ENCODE data around the gene RAE1. TPM values are rescaled to one million over a fixed set of nuclear protein-coding genes. Genes with fewer than 3 reads are reported as not detected.

Gene RAE1
- 23.1 TPM for polyA plus RNA-seq (2013, experiment 1 of 2)
- 22.9 TPM for polyA plus RNA-seq (2013, experiment 2 of 2)

GRCh38 chr20:57351042-57351783 lies at the start of gene RAE1:
TSS of gene RAE1 (plus strand) at chr20:57351255. CDS start at chr20:57354039, 2,784 bp downstream.
- H3K79me2 ChIP-seq (ENCODE audit: control insufficient read depth, insufficient read depth, low read length), result peaks cover 26% of the 10 kb centered on the region
- H2BK5ac ChIP-seq (ENCODE audit: low read length), result no peak within 1 kb of the TSS
- peak within 1 kb of the TSS; percentile 25 for H3K27ac ChIP-seq (ENCODE audit: low read depth, low read length)
- peak within 1 kb of the TSS; percentile 95 for H4K8ac ChIP-seq (ENCODE audit: low read depth, low read length)
- no peak within 1 kb of the TSS for H3K23ac ChIP-seq (ENCODE audit: low read length)
- H3K4me3 ChIP-seq (ENCODE audit: low read length), result peak within 1 kb of the TSS; percentile 99
- no peak within 1 kb of the TSS for H2BK120ac ChIP-seq (ENCODE audit: low read depth, low read length)
- peak within 1 kb of the TSS; percentile 92 for H3K18ac ChIP-seq (ENCODE audit: low read length)
- no peak within 1 kb of the TSS for H2BK15ac ChIP-seq (replicated peaks; ENCODE audit: low read depth)
- H3K56ac ChIP-seq (ENCODE audit: low read length), result peak within 1 kb of the TSS; percentile 98
- peaks cover 3% of the 10 kb centered on the region for H3K36me3 ChIP-seq (ENCODE audit: control insufficient read depth, insufficient read depth, low read length)
- peak within 1 kb of the TSS; percentile 78 for H3K4ac ChIP-seq (ENCODE audit: low read depth, low read length)
- H3K27me3 ChIP-seq (ENCODE audit: insufficient read depth, low read length, poor library complexity), result no peaks in the 10 kb centered on the region
- H3K9ac ChIP-seq (ENCODE audit: low read length), result peak within 1 kb of the TSS; percentile 94
- no peak within 1 kb of the TSS for H4K5ac ChIP-seq (ENCODE audit: low read length)
- H3K4me2 ChIP-seq (ENCODE audit: low read length), result peak within 1 kb of the TSS; percentile 98
- peaks cover 4% of the 10 kb centered on the region for H3K4me1 ChIP-seq (ENCODE audit: control insufficient read depth, low read depth, low read length)
- peaks cover 18% of the 10 kb centered on the region for H3K79me1 ChIP-seq (ENCODE audit: low read length)
- peak; percentile 97 for DNase-seq
- no CpG with 5 or more reads among the region's 64 CpGs for WGBS (ENCODE audit: extremely low coverage, insufficient coverage, low lambda C conversion rate)
- H2AK5ac ChIP-seq (ENCODE audit: low read length), result no peak within 1 kb of the TSS

- H3K4ac ChIP-seq (ENCODE audit: low read depth, low read length), result no peak overlapping the region
- no CpG with 5 or more reads among the region's 5 CpGs for WGBS (ENCODE audit: extremely low coverage, insufficient coverage, low lambda C conversion rate)
- no peaks in the 10 kb centered on the region for H3K27me3 ChIP-seq (ENCODE audit: insufficient read depth, low read length, poor library complexity)
- H4K5ac ChIP-seq (ENCODE audit: low read length), result no peak overlapping the region
- H2BK5ac ChIP-seq (ENCODE audit: low read length), result no peak overlapping the region
- H2BK15ac ChIP-seq (replicated peaks; ENCODE audit: low read depth), result no peak overlapping the region
- H3K9ac ChIP-seq (ENCODE audit: low read length), result no peak overlapping the region
- no peaks in the 10 kb centered on the region for H3K79me2 ChIP-seq (ENCODE audit: control insufficient read depth, insufficient read depth, low read length)
- H3K27ac ChIP-seq (ENCODE audit: low read depth, low read length), result no peak overlapping the region
- H4K8ac ChIP-seq (ENCODE audit: low read depth, low read length), result no peak overlapping the region
- no peaks in the 10 kb centered on the region for H3K4me1 ChIP-seq (ENCODE audit: control insufficient read depth, low read depth, low read length)
- no peak overlapping the region for H3K4me2 ChIP-seq (ENCODE audit: low read length)
- H3K4me3 ChIP-seq (ENCODE audit: low read length), result no peak overlapping the region
- no peak overlapping the region for H2AK5ac ChIP-seq (ENCODE audit: low read length)
- DNase-seq, result no peak
- no peak overlapping the region for H3K23ac ChIP-seq (ENCODE audit: low read length)
- no peak overlapping the region for H3K56ac ChIP-seq (ENCODE audit: low read length)
- no peaks in the 10 kb centered on the region for H3K79me1 ChIP-seq (ENCODE audit: low read length)
- H2BK120ac ChIP-seq (ENCODE audit: low read depth, low read length), result no peak overlapping the region
- H3K36me3 ChIP-seq (ENCODE audit: control insufficient read depth, insufficient read depth, low read length), result no peaks in the 10 kb centered on the region
- H3K18ac ChIP-seq (ENCODE audit: low read length), result no peak overlapping the region
Measured at GRCh38 chr20:57306747-57307146, 44.3 kb upstream of the RAE1 start.

GRCh38 chr20:57308451-57309271 lies 42.4 kb upstream of the RAE1 start:
- Histone ChIP-seq H3K4me3 (ENCODE audit: low read length) (no peak overlapping the region), H3K36me3 (ENCODE audit: control insufficient read depth, insufficient read depth, low read length) (no peaks in the 10 kb centered on the region), H3K4ac (ENCODE audit: low read depth, low read length) (no peak overlapping the region), H3K79me1 (ENCODE audit: low read length) (no peaks in the 10 kb centered on the region), H4K8ac (ENCODE audit: low read depth, low read length) (no peak overlapping the region), H3K18ac (ENCODE audit: low read length) (no peak overlapping the region), H3K27ac (ENCODE audit: low read depth, low read length) (no peak overlapping the region), H2BK5ac (ENCODE audit: low read length) (no peak overlapping the region), H4K5ac (ENCODE audit: low read length) (no peak overlapping the region), H2AK5ac (ENCODE audit: low read length) (no peak overlapping the region), H3K56ac (ENCODE audit: low read length) (no peak overlapping the region), H3K27me3 (ENCODE audit: insufficient read depth, low read length, poor library complexity) (no peaks in the 10 kb centered on the region), H3K4me2 (ENCODE audit: low read length) (no peak overlapping the region), H3K79me2 (ENCODE audit: control insufficient read depth, insufficient read depth, low read length) (no peaks in the 10 kb centered on the region), H2BK15ac (replicated peaks; ENCODE audit: low read depth) (no peak overlapping the region), H3K4me1 (ENCODE audit: control insufficient read depth, low read depth, low read length) (no peaks in the 10 kb centered on the region), H3K9ac (ENCODE audit: low read length) (no peak overlapping the region), H3K23ac (ENCODE audit: low read length) (no peak overlapping the region), H2BK120ac (ENCODE audit: low read depth, low read length) (no peak overlapping the region)
- whole genome bisulfite sequencing (ENCODE audit: extremely low coverage, insufficient coverage, low lambda C conversion rate), result no CpG with 5 or more reads among the region's 13 CpGs
- no peak for DNase-seq

- Histone ChIP-seq H3K18ac (ENCODE audit: low read length) (no peak overlapping the region), H3K4me2 (ENCODE audit: low read length) (no peak overlapping the region), H3K79me1 (ENCODE audit: low read length) (no peaks in the 10 kb centered on the region), H3K9ac (ENCODE audit: low read length) (no peak overlapping the region), H3K4me1 (ENCODE audit: control insufficient read depth, low read depth, low read length) (no peaks in the 10 kb centered on the region), H3K27me3 (ENCODE audit: insufficient read depth, low read length, poor library complexity) (no peaks in the 10 kb centered on the region), H3K4ac (ENCODE audit: low read depth, low read length) (no peak overlapping the region), H2AK5ac (ENCODE audit: low read length) (no peak overlapping the region), H4K8ac (ENCODE audit: low read depth, low read length) (no peak overlapping the region), H2BK15ac (replicated peaks; ENCODE audit: low read depth) (no peak overlapping the region), H4K5ac (ENCODE audit: low read length) (no peak overlapping the region), H3K4me3 (ENCODE audit: low read length) (no peak overlapping the region), H2BK5ac (ENCODE audit: low read length) (no peak overlapping the region), H2BK120ac (ENCODE audit: low read depth, low read length) (no peak overlapping the region), H3K23ac (ENCODE audit: low read length) (no peak overlapping the region), H3K79me2 (ENCODE audit: control insufficient read depth, insufficient read depth, low read length) (no peaks in the 10 kb centered on the region), H3K27ac (ENCODE audit: low read depth, low read length) (no peak overlapping the region), H3K36me3 (ENCODE audit: control insufficient read depth, insufficient read depth, low read length) (no peaks in the 10 kb centered on the region), H3K56ac (ENCODE audit: low read length) (no peak overlapping the region)
- no peak for DNase-seq
- WGBS (ENCODE audit: extremely low coverage, insufficient coverage, low lambda C conversion rate), result no CpG with 5 or more reads among the region's 9 CpGs
Measured at GRCh38 chr20:57309544-57310115, 41.4 kb upstream of the RAE1 start.

DNA sequence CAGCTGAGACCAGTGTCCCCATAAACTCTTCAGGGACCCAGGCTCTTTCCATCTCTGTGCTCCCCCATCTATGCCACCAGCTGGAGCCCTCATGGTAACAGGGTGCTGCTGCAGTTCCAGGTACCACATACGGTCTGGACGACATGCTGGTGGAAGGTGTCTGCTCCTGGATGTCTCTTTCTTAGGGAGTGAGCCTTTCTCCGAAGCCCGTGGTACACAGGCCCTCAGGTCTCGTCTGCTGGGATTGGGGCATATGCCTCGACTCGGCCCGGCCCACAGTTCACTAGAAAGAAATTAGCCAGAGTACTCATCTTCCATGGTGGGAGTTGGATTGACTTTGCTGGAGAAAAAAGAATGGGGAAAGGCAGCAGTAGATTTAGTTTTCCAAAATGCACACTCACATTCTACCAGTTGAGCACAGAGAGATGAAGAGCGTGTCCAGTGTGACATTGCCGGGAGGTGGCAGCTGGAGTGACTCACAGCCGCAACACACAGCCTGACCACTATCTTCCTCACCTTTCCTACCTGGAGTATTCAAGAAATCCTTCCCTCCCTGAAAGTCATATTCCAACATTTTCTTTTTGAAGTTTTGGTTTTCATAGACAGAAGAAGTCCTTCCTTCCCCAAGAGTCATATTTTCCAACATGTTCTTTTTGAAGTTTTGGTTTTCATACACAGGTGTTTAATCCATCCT lies 40.1 kb upstream of the RAE1 start:
- no peak overlapping the region for H3K27ac ChIP-seq (ENCODE audit: low read depth, low read length)
- no peak overlapping the region for H3K4ac ChIP-seq (ENCODE audit: low read depth, low read length)
- no peak overlapping the region for H2BK5ac ChIP-seq (ENCODE audit: low read length)
- H3K4me2 ChIP-seq (ENCODE audit: low read length), result no peak overlapping the region
- H3K56ac ChIP-seq (ENCODE audit: low read length), result no peak overlapping the region
- no peak overlapping the region for H3K18ac ChIP-seq (ENCODE audit: low read length)
- H3K36me3 ChIP-seq (ENCODE audit: control insufficient read depth, insufficient read depth, low read length), result no peaks in the 10 kb centered on the region
- no peak overlapping the region for H2AK5ac ChIP-seq (ENCODE audit: low read length)
- H2BK120ac ChIP-seq (ENCODE audit: low read depth, low read length), result no peak overlapping the region
- H3K9ac ChIP-seq (ENCODE audit: low read length), result no peak overlapping the region
- no peaks in the 10 kb centered on the region for H3K79me2 ChIP-seq (ENCODE audit: control insufficient read depth, insufficient read depth, low read length)
- no peaks in the 10 kb centered on the region for H3K4me1 ChIP-seq (ENCODE audit: control insufficient read depth, low read depth, low read length)
- no peak overlapping the region for H4K5ac ChIP-seq (ENCODE audit: low read length)
- no peak overlapping the region for H2BK15ac ChIP-seq (replicated peaks; ENCODE audit: low read depth)
- H3K23ac ChIP-seq (ENCODE audit: low read length), result no peak overlapping the region
- no peak overlapping the region for H3K4me3 ChIP-seq (ENCODE audit: low read length)
- no peaks in the 10 kb centered on the region for H3K79me1 ChIP-seq (ENCODE audit: low read length)
- H4K8ac ChIP-seq (ENCODE audit: low read depth, low read length), result no peak overlapping the region
- H3K27me3 ChIP-seq (ENCODE audit: insufficient read depth, low read length, poor library complexity), result no peaks in the 10 kb centered on the region
- DNase-seq, result no peak
- no CpG with 5 or more reads among the region's 11 CpGs for WGBS (ENCODE audit: extremely low coverage, insufficient coverage, low lambda C conversion rate)
